COLO829 (cell line): Measurements from ENCODE around the gene CRISPLD2.

Source experiments
- DNase-seq: peaks from one replicate; pipeline ENCODE4 v3.0.0; 2012; ENCODE audit warnings: low spot score

Gene CRISPLD2

DNA sequence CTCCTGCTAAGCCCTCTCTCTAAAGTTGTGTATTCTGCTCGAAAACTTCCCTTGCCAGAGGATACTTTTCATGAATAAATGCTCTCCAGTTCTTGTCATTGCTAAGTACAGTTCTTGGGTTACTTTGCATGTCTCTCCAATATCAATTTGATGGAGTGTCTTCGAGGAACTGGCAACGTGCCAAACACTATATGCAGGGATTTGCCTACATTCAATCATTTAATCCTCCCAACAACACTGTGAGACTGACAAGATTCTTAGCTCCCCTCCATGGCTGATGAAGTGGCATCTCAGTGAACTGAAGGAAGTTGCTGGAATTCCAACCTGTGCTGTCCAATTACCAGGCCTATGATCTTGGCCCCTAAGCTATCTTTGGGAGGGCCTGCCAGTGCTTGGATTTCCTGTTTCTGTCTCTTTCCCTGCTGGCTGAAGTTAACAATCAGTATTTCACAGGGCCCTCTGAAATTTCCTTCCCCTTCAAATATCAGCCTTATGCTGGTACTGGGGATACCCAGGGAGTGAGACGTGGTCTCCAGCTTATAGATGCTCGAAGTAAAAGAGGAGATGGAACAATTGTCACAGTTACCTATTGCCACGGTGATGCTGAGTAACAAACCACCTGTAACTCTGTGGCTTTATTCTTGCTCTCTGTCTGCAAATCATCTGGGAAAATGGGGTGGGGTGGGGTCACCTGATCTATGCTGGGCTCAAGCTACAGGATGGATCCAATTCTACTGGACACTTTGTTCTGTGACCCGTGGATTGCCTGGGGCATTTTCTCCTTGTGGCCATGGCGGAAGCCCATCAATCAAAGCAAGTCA lies 19.4 kb upstream of the CRISPLD2 start:
- DNase-seq = no peak

DNA sequence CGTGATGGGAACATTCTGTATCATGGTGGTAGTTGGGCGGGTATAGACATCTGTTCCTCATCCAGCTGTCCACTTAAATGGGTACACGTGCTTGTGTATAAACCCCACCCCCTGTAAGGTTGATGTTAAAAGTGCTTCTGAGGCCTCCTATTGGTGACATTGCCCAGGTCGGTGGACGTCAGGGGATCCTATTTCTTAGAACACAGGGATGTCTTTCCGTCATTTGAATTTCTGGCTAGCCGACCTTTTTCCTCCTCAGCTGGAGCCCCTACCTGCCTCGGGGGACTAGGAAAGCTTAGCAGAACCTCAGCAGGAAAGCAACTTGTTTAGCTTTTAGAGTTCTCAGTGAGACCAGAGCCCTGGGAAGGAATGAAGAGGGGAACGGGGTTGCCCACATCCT lies 16.6 kb upstream of the CRISPLD2 start:
- DNase-seq = no peak

DNA sequence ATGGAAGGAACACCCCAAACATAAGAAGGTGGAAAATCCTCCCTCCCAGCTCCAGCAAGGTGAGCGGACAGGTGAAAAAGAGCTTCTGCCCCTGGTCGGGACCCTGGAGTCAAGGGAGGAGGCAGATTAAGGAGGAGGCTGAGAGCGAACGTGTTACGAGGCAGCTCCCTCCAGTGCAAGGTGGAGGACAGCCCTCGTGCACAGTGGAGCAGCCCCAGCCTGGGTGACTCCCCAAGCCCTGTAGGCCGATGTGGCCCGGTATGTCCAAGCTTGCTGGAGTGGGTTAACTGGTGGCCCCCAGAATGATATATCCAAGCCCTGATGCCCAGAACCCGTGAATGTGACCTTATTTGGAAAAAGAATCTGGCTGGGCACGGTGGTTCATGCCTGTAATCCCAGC lies 15.5 kb upstream of the CRISPLD2 start:
- DNase-seq = no peak

DNA sequence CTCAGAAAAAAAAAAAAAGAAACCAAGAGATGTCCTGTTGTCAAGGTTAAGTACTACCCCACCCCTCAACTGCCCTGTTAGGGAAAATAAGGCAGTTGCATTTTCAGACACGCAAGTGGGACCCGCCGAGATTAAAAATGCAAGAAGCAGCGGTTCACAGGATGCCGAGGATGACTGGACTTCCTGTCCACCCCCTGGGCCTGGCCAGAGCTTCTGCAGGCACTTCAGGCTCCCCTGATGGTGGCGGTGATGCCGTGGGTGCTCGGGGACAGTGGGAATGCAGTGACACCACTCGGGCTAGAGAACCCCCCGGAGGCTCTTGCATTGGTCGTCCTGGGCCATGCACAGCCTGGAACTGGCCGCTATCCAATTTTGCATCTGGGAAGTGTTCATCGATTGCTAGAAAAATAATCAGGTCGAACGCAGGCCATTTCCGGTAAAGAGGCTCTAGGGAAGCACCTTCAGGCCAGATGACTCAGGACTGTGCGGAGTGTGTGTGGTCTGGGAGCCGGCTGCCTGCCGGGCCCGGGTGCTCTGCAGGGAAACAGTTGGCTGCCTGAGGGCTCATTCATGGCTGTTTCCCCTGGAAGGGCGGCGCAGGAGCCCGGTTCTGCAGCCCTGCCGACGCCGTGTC lies 13.4 kb upstream of the CRISPLD2 start:
- peak; percentile 49 for DNase-seq

DNA sequence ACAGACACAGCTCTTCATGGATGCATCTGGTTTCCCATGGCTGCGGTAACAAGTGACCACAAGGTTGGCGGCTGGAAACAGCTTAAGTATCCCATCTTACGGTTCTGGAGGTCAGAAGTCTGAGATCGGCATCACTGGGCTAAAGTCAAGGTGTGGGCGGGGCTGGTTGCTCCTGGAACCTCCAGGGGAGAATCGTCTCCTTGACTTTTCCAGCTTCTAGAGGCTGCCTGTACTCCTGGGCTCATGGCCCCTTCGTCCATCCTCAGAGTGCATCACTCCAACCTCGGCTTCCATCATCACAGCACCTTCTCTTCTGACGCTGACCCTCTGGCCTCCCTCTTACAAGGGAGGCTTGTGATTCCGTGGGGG lies 12.9 kb upstream of the CRISPLD2 start:
- DNase-seq = no peak

DNA sequence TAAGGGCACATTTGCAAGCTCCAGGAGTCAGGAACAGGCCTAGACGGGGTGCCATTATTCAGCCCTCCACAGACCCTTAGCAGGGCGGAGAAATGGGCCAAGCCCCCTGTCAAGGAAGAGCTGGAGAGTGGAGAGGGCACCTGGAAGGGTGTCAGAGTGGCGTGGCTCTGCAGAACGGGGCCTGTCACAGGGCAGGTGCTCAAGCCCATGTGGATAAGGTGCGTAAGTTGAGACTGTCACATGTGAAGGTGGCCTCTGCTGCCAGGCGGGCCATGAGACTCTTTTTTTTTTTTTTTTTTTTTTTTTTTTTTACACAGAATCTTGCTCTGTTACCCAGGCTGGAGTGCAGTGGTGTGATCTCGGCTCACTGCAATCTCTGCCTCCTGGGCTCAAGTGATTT lies 12.0 kb upstream of the CRISPLD2 start:
- no peak for DNase-seq

DNA sequence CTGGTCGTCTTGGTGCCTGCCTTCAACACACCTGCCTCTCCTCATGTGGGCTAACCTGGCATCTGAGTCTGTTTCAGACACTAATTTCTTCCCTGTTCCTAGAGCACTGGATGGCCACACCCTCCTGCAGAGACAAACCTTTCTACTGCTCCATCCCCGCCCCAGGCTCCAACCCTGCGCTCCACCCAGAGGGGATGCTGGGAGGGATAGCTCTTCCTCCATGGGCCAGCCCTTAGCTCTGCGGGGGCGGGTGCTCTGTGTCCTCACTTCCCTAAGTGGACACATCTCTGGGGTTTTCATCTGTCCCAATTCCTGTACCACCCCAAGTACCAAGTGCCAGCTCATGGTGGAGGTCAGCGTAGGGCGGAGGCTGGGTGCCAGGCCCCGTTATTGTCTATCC lies 11.0 kb upstream of the CRISPLD2 start:
- no peak for DNase-seq

DNA sequence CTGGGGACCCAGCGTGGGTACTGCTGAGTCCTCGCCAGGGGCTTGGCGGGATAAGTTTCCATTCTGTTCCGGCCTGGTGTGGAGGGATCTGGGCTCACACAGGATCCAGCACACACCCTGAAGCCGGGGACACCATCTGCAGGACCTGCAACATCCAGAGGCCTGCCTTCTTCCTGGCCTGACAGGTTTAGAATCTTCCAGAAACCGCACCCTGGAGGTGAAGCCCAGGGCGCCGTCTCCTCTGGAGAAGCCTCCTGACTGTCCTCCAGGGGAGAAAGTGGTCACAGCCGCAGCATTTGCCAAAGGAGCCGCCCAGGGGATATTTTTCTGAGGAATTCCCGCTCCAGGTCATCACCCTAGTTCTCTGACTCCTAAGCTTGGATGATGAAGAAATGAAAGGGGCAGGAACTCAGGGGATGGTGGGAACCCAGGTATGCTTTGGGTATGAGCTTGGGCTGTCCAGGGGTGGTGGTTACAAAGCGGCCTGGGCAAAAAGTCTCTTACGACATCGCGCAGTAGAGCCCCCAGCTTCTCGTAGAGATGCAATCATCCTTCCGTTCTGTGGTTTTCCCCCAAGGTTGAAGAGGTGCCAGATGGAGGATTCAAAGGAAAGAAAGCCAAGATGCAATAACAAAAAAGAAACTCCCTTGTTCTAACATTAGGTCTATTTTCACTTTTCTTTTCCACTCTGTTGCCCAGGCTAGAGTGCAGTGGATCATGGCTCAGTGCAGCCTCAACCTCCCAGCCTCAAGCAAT lies 9.1 kb upstream of the CRISPLD2 start:
- no peak for DNase-seq

DNA sequence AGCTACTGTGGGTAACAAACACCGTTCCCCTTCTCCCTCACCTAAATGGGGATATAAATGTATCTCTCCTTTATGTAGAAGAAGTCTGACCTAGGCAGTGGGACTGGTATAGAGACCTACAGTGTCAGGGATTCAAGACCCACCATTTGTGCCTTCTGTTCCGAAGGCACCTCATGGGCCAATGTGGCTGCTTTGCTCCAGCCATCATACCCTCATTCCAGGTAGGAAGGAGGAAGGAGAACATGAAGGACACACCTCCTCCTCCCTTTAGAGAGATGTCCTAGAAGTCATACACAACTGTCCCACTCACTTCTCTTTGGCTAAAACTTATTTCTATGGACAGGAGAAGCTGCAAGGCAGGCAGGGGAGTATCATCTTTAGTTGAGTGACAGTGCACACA lies 8.3 kb upstream of the CRISPLD2 start:
- no peak for DNase-seq

DNA sequence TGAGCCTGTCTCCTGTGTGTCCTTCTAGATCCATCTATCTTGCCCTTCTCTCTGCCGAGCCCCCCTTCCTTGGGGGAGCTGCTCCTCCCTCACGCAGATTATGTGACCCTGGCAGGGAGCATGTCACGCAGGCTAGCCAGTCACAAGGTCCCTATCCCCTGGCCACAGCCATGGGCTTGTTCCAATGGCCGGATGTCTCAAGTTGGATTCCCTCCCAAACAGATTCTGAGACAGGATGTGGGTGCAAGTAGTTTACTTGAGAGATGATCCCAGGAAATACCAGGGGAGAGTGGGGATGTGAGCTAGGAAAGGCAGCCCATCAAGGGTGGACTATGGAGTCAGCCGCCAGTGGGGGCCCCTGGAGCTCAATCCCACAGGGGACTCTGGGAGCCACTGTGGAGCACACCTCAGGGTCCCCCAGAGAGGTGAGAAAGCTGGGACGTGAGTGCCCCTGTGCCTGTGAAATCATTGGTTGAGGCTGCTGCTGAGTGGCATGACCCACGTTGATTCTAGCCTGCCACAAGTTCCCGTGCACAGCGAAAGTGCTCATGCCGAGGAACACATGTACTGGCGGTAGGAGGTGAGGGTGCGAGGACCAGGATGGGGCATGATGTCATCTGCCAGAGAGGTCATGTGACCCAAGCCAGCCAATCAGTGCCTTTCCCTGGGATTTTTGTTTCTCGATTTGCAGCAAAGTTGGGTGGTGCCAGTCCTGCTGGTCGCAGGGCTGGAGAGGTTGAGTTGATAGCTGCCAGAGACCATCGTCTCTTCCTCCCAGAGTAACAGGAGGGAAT lies 6.4 kb upstream of the CRISPLD2 start:
- no peak for DNase-seq

DNA sequence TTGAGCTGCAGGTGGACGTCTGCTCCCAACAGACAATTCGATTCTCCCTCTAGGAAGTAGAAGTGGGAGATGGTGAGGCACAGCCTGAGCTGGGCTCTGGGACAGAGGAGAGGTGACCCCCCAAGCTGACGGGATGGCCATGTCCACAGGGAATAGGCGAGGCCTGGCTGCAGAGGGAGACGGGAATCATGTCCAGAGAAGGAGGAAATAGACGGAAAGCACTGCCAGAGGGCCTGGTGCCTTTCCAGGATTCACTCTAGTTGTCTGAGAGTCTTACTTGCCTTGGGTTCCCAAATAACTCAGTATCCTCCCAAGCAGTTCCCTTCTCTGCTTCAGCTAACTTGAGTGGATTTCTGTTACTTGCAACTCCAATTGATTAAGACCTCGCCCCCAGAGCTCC lies 4.3 kb upstream of the CRISPLD2 start:
- DNase-seq = no peak

DNA sequence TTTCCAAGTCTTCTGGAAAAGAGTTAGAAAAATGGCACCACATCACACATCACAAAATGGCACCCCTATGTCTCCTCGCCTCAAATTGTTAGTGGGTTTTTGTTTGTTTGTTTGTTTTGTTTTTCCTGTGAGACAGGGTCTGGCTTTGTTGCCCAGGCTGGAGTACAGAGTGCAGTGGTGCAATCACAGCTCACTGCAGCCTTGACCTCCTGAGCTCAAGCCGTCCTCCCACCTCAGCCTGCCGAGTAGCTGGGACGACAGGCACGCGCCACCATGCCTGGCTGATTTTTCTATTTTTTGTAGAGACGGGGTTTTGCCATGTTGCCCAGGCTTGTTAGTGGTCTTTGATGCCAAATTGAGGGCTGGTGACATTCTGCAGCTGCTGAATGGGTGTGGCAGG lies 3.8 kb upstream of the CRISPLD2 start:
- no peak for DNase-seq

DNA sequence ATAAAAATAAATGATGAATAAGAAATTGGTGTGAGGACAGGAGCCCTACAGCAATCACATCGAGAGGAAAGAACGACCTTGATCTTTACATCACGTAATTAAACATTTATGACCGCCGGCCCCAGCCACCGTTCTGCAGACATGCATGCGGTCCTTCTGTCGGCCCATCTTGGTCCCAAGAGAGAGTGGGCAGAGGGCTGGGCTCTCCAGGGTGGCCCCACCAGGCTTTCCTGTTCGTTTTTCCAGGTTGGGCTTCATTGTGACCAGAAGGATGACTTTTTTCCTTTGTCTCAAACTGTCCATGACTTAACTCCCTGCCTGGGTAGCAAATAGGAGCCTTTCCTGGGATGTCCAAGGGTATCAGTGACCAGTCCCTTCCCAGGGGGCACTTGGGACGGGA lies 3.3 kb upstream of the CRISPLD2 start:
- DNase-seq = no peak

DNA sequence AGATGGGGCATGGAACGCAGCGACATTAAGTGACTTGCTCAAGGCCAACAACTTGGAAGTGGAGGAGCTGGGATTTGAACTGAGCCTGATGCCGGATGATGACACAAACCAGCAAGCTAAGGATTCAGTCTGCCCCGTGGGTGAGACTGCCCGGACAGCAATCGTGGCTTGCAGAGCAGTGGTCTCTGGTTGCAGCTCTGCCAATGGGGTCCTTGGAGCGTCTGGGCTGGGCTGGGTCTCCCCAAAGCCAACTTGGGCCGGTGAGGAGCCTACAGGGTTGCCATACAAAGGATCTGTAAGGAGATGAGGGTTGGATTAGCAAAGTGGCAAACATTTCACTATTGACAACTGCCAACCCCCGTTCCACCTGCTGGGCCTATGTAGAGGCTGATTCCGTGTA lies 2.6 kb upstream of the CRISPLD2 start:
- no peak for DNase-seq

DNA sequence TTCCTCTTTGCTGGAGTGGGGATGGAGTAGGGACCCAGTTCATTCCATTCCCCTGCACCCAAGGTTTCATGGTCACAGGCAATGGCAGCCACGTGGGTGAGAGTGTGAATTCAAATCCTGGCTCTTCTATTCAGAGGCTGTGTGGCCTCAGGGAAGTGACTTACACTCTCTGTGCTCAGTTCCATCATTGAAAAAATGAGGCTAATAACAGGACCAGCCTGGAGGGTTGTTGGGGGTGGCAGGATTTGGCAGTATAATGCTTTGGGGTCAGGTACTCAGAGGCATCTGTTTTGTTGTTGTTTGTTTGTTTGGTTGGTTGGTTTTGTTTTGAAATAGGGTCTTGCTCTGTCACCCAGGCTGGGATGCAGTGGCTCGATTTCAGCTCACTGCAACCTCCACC lies 2.2 kb upstream of the CRISPLD2 start:
- no peak for DNase-seq

DNA sequence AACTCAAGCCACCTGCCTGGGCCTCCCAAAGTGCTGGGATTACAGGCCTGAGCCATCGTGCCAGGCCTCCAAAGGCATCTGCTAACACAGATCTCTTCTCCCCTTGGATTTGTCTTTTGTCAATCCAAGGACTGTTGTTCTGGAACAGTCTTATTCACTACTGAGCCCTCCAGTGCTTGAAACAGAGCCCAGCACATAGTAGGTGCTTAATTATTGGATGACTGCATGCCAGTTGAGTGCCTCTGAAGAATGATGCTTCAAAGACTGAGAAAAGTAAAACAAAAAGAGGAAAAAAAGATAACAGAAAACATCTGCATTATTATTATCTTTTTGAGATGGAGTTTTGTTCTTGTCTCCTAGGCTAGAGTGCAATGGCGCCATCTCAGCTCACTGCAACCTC lies 1.7 kb upstream of the CRISPLD2 start:
- DNase-seq = no peak

DNA sequence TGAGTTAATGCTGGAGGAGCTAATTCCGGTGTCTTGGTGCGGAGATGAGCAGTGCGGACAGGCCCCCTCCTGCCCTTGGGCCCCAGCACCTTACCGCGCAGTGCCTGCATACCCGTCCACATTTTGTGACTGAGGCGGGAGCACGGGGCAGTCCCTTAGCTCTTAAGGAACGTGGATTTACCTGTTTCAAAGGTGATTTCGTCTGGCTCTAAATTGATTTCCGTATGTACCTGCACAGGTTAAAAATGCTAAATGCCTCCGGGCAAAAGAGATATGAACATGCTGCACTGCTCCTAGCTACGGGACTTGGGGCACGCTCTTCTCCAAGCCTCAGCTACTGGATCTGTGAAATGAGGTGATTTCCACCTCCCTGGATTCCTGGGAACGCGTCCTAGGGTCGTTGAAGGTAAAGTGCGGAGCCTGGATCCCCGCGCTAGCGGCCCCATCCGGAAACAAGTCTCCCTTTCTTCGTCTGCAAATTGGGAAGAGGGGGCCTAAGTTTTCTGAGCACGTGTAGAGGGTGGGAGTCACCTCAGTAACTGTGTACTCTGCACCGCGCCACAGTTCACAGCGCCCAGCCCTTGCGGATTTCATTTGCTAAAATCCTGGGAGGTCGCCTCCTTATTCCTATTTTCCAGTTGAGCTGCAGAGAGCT lies 669 bp upstream of the CRISPLD2 start:
- DNase-seq = no peak

DNA sequence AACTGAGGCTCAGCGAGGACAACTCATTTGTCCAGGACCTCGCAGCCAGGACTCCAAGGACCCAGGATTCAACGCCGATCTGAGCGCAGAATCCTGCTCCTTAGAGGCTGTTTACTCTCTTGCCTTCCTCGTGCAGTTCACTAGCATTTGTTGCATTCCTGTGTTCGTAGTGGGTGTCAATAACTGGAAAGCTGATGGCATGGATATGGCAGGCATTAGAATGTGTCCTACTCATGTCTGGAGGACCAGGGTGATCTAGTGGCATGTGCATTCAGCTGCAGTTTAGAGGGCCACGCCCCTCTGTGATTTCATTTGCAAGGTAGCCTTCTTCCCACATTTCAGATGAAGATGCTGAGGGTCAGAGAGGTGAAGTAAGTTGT lies 510 bp downstream of the CRISPLD2 start:
- no peak for DNase-seq

DNA sequence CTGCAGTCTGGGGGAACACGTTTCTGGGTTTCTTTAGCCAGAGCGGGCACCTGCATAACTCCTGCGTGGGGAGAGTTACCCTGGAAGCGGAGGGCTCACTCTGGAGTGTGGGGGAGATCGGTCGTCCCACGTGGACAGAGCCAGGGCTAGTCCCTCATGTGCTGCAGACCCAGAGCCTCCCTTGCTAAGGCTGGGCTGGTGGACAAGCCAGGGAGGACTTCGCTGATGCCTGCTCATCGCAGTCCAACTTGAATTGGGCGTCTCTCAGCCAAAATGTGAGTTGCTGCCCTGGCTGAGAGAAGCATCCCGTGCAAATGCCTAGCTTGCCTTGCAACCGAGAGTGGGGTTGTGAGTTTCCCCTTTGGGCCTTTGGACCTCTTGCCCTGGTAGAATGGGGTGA lies 986 bp downstream of the CRISPLD2 start:
- DNase-seq = no peak

DNA sequence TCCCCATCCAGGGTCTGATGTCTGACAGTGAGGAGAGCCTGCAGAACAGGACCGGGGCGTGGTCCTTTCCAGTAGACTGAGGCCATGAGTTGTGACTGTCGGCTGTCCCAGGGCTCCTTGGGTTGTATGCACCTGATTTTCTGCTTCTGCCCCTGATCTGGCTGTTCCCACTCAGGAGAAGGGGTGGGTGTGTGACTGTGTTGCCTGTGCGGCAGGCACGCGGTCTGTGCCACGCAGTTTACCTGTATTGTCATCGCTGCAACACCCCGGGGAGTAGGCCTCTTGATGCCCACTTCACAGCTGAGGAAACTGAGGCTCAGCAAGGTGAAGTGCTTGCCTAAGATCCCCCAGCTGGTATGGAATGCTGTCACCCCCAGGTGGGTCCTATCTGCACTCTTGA lies 1.4 kb downstream of the CRISPLD2 start:
- no peak for DNase-seq

DNA sequence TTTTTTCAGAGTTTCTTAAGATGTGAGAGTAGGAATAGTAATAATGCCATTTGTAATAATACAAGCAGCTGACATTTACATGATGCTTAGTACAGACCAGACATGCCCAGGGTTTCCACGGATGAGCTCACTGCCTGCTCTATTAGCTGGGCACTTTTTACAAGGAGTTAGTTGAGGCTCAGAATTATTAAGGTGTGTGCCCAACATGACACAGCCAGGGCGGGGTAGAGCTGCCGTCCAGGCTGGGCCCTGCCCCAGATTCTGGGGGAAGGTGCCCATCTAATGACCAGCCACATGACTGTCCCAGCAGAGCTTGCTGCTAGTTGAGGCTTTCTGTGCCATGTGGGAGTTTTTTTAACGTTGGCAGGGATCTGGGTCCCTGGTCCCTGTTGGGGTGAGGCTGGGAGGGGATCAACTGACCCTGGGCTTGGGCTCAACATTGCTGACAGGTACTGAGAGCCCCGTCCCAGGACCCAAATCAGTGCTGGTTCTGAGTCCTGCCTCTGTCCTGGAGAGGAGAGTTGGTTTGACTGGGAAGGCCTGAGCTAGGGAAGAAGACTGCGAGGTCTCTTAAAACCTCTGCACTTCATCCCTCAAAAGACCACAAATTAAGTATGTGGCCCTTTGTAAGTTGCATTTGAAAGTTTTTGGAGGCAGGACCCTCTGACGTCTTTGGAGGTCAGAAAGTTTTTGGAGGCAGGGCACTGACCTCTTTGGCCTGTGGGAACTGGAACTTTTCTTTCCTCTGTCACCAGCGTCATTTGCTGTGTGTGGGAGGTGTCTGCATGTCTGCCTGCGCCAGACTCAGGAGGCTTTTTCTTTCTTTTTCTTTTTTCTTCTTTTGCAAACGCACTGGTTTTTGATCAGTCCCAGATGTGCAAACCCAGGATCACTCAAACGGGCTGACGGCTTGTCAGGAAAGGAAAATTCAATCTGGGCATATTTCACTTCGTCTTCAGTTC lies 2.2 kb downstream of the CRISPLD2 start:
- DNase-seq = no peak
